ENCODE data around the gene ARRB1.

Gene ARRB1

DNA sequence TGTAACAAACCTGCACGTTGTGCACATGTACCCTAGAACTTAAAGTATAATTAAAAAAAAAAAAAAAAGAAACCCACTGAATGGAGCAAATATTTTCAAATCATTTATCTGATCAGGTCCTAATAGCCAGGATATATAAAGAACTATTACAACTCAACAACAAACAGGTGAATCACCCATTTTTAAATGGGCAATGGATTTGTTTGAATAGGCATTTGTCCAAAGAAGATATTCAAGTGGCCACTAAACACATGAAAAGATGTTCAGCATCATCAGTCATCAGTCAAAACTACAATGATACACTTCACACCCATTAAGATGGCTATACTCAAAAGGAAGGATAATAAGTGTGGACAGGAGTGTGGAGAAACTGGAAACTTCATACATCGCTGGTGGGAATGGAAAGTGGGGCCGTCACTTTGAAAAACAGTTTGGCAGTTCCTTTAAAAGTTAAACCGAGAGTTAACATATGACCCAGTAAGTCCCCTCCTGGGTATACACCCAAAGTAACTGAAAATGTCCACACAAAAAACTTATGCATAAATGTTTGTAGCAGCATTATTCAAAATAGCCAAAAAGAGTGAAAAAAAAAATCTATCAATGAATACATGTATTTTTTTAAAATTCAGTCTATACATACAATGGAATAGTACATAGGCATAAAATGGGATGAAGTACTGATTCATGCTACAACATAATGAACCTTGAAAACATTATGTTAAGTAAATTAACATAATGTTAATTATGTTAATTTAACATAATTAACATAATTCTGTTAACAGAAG is 53.1 kb downstream of the ARRB1 start:
- TF ChIP-seq, protein P1, sequence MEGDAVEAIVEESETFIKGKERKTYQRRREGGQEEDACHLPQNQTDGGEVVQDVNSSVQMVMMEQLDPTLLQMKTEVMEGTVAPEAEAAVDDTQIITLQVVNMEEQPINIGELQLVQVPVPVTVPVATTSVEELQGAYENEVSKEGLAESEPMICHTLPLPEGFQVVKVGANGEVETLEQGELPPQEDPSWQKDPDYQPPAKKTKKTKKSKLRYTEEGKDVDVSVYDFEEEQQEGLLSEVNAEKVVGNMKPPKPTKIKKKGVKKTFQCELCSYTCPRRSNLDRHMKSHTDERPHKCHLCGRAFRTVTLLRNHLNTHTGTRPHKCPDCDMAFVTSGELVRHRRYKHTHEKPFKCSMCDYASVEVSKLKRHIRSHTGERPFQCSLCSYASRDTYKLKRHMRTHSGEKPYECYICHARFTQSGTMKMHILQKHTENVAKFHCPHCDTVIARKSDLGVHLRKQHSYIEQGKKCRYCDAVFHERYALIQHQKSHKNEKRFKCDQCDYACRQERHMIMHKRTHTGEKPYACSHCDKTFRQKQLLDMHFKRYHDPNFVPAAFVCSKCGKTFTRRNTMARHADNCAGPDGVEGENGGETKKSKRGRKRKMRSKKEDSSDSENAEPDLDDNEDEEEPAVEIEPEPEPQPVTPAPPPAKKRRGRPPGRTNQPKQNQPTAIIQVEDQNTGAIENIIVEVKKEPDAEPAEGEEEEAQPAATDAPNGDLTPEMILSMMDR (IDR thresholded peaks at IDR 0.05; ENCODE audit: poor library complexity, severe bottlenecking) = no peak
- no peaks in the 10 kb centered on the region for H3K9me3 ChIP-seq (ENCODE audit: severe bottlenecking)
- no peak for ATAC-seq (ENCODE audit: low read depth)
- H3K27ac ChIP-seq (ENCODE audit: poor library complexity, severe bottlenecking) = no peak overlapping the region
- no peak for DNase-seq (ENCODE audit: low spot score)
- H3K36me3 ChIP-seq (ENCODE audit: low read depth) = no peaks in the 10 kb centered on the region
- no peaks in the 10 kb centered on the region for H3K27me3 ChIP-seq (ENCODE audit: insufficient read depth, poor library complexity, severe bottlenecking)
- H3K4me1 ChIP-seq (ENCODE audit: insufficient read depth, poor library complexity, severe bottlenecking) = no peaks in the 10 kb centered on the region
- no peak overlapping the region for H3K4me3 ChIP-seq (ENCODE audit: severe bottlenecking)

DNA sequence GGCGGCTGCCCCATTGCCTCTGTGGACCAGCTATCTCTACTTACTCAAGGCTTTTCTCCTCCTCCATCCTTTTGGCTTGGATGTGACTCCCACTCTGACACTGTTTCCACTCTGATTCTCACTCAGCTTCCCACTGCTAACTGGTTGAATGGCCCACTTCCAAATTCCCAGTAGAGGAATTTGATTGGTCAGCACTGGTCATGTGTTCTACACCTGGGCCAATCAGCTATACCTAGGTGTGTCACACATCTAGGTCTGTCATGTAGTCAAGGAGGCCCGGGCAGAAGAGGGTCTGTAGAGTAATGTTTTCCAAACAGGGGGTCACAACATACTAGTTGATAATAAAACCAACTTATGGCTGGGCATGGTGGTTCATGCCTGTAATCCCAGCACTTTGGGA is 57.6 kb downstream of the ARRB1 start:
- TF ChIP-seq, protein P1 (IDR thresholded peaks at IDR 0.05; ENCODE audit: poor library complexity, severe bottlenecking) = no peak
- no peaks in the 10 kb centered on the region for H3K27me3 ChIP-seq (ENCODE audit: insufficient read depth, poor library complexity, severe bottlenecking)
- H3K4me1 ChIP-seq (ENCODE audit: insufficient read depth, poor library complexity, severe bottlenecking) = no peaks in the 10 kb centered on the region
- H3K27ac ChIP-seq (ENCODE audit: poor library complexity, severe bottlenecking) = no peak overlapping the region
- no peaks in the 10 kb centered on the region for H3K36me3 ChIP-seq (ENCODE audit: low read depth)
- H3K4me3 ChIP-seq (ENCODE audit: severe bottlenecking) = no peak overlapping the region
- no peak for DNase-seq (ENCODE audit: low spot score)
- H3K9me3 ChIP-seq (ENCODE audit: severe bottlenecking) = no peaks in the 10 kb centered on the region
- no peak for ATAC-seq (ENCODE audit: low read depth)

- ATAC-seq (ENCODE audit: low read depth) = no peak
- TF ChIP-seq, protein P1 (IDR thresholded peaks at IDR 0.05; ENCODE audit: poor library complexity, severe bottlenecking) = no peak
- no peak overlapping the region for H3K4me3 ChIP-seq (ENCODE audit: severe bottlenecking)
- H3K36me3 ChIP-seq (ENCODE audit: low read depth) = no peaks in the 10 kb centered on the region
- H3K27me3 ChIP-seq (ENCODE audit: insufficient read depth, poor library complexity, severe bottlenecking) = no peaks in the 10 kb centered on the region
- no peak overlapping the region for H3K27ac ChIP-seq (ENCODE audit: poor library complexity, severe bottlenecking)
- H3K4me1 ChIP-seq (ENCODE audit: insufficient read depth, poor library complexity, severe bottlenecking) = no peaks in the 10 kb centered on the region
- no peak for DNase-seq (ENCODE audit: low spot score)
- no peaks in the 10 kb centered on the region for H3K9me3 ChIP-seq (ENCODE audit: severe bottlenecking)
Measured at GRCh38 chr11:75292943-75293342, 58.5 kb downstream of the ARRB1 start.

- Histone ChIP-seq H3K36me3 (ENCODE audit: low read depth) (no peaks in the 10 kb centered on the region), H3K4me1 (ENCODE audit: insufficient read depth, poor library complexity, severe bottlenecking) (no peaks in the 10 kb centered on the region)
Measured at GRCh38 chr11:75291741-75292140, 59.7 kb downstream of the ARRB1 start.

More at GRCh38 chr11:75291741-75292140, 59.7 kb downstream of the ARRB1 start:
- Histone ChIP-seq H3K27me3 (ENCODE audit: insufficient read depth, poor library complexity, severe bottlenecking) (no peaks in the 10 kb centered on the region), H3K4me3 (ENCODE audit: severe bottlenecking) (no peak overlapping the region), H3K9me3 (ENCODE audit: severe bottlenecking) (no peaks in the 10 kb centered on the region), H3K27ac (ENCODE audit: poor library complexity, severe bottlenecking) (no peak overlapping the region)
- DNase-seq (ENCODE audit: low spot score) (no peak), ATAC-seq (ENCODE audit: low read depth) (no peak)
- TF ChIP-seq, protein P1 (IDR thresholded peaks at IDR 0.05; ENCODE audit: poor library complexity, severe bottlenecking) = no peak
